LNCaP clone FGC (cell line): ENCODE data around the gene NCK2.

ENCODE experiments used
- DNase-seq: peaks from one replicate; pipeline ENCODE4 v3.0.0-alpha.2; 2011; ENCODE audit warnings: low read depth
- H3K4me3 ChIP-seq: 2 replicates; pipeline ENCODE4 v1.5.1; 2011; ENCODE audit warnings: mild to moderate bottlenecking, low read depth, low read length, control low read depth
- TF ChIP-seq, protein P1 (sequence below): IDR thresholded peaks from 2 replicates; pipeline ENCODE4 v1.5.1; 2012; ENCODE audit warnings: mild to moderate bottlenecking; ENCODE audit not compliant: control insufficient read depth, insufficient read depth; ENCODE audit errors: extremely low read depth

NCK2 gene

DNA sequence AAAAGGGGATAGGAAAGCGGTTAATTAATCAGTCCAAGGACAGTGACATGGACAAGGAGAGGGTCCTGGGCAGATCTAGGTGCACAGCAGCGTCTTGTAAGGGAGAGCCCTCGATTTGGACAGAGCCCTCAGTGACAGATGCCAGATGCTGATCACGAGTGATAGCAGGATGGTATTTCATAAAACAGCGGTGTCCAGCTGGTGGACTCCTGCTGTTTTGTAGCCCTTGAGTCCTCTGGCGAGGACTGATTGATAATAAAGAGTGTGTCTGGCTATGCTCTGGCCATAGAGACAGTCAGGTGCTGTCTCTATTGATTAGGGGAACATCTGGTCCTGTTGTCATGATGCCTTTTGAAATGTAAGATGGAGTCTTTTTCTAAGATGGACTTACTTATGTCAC is 180.7 kb downstream of the NCK2 start:
- no peak for DNase-seq
- H3K4me3 ChIP-seq = no peak overlapping the region
- TF ChIP-seq, protein P1, sequence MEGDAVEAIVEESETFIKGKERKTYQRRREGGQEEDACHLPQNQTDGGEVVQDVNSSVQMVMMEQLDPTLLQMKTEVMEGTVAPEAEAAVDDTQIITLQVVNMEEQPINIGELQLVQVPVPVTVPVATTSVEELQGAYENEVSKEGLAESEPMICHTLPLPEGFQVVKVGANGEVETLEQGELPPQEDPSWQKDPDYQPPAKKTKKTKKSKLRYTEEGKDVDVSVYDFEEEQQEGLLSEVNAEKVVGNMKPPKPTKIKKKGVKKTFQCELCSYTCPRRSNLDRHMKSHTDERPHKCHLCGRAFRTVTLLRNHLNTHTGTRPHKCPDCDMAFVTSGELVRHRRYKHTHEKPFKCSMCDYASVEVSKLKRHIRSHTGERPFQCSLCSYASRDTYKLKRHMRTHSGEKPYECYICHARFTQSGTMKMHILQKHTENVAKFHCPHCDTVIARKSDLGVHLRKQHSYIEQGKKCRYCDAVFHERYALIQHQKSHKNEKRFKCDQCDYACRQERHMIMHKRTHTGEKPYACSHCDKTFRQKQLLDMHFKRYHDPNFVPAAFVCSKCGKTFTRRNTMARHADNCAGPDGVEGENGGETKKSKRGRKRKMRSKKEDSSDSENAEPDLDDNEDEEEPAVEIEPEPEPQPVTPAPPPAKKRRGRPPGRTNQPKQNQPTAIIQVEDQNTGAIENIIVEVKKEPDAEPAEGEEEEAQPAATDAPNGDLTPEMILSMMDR = no peak

DNA sequence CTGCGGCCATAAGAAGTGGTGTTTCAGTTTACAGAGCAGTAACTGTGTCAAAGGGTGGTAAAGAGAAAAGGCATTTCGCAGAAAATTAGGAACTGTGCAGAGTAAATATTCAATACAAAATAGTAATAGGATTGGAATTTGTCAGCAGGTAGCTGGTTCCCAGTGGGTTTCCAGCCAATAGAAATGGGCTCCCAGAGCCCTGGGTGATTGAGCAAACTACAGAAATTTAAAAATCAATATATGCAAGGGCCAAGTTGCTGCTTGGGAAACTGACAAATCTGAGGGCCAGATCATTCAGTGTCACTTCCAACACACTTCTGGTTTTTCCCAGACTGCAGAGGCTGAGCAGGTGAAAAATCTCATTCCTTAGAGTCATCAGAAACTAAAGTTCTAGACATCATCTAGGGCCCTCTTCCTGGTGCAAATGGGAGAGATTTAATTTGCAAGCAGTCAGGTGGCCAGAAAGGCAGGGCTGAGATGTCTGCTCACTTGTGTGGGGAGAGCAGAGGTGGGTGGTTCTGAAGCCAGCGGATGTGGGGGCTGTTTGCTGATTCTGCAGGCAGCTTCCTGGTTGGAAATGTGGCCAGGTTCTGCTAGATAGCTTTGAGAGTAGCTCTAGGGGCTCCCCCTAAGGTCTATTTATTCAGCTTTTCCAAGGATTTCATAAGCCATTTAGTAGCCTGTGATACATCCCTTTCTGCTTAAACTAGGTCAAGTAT is 182.4 kb downstream of the NCK2 start:
- DNase-seq = no peak
- no peak overlapping the region for H3K4me3 ChIP-seq
- TF ChIP-seq, protein P1 = no peak

DNA sequence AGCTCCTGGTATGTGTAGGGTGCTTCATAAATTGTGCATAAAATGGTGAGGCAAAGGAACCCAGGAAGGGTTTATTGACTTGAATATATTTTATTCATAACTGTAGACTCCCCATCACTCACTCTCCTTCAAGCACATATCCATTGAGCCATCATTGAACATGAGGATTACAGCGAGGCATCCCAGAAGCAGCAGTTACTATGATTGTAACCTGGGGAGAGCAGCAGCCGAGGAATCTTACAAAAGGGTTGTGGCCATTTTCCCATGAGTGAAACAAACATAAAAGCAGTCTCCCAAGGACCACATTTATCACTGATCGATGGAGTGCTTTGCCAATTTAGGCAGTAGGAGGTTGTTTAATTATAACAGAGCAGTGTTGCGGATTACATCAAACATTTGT is 183.4 kb downstream of the NCK2 start:
- TF ChIP-seq, protein P1 = no peak
- no peak overlapping the region for H3K4me3 ChIP-seq
- DNase-seq = no peak

DNA sequence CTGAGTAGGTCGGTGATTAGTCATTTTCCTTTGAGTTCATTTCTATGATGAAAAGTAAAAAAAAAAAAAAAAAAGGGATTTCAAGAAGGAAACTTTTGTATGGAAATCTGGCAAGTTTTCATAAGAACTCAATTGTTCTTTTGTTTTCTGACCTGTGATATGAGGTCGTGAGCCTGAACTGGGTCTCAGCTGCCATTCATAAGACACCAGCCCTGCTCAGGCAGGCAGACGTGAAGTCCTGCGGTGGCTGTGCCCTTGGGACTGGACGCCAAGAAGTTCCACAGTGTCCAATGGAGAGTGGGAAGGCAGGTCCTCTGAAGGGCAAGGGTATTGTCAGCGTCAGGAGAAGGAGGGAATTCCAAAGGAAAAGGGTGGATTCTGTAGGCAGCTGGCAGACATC is 183.9 kb downstream of the NCK2 start:
- TF ChIP-seq, protein P1 = no peak
- no peak overlapping the region for H3K4me3 ChIP-seq
- no peak for DNase-seq

DNA sequence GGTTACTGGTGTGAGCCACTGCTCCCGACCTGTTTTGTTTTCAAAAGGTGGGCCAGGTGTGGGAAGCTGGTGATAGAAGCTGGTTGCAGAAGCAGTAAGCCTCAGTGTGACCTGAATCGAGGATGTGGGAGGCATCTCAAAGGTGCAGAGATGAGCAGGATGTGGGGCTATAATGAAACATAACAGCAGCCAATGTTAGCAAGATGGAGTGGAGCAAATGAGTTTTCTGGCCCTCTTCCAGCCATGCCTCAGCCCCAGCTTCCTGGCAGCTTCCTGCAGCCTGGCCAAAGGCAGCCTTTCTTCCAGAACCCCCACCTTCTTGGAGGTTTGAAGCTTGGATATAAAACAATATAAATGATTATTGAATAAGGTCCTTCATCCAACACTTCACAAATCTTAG is 184.8 kb downstream of the NCK2 start:
- no peak for DNase-seq
- H3K4me3 ChIP-seq = no peak overlapping the region
- TF ChIP-seq, protein P1 = no peak

DNA sequence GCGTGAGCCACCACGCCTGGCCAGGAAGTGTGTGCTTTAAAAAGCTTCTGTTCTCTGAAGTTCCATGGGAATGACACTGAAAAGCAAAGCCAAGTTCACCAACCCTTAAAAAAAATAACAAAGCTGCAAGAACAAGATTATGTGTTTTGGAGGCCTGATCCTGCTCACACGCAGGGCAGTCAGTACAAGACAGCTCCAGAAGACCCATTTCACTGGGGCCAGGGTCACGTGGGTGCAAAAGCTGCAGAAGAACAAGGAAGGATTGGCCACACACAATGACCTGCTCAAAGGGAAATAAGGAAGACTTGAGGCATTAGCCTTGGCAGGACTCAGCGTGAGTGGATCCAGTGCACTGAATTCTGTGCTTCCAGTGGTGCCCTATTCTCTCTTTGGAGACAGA is 187.9 kb downstream of the NCK2 start:
- TF ChIP-seq, protein P1 = no peak
- DNase-seq = no peak
- no peak overlapping the region for H3K4me3 ChIP-seq

DNA sequence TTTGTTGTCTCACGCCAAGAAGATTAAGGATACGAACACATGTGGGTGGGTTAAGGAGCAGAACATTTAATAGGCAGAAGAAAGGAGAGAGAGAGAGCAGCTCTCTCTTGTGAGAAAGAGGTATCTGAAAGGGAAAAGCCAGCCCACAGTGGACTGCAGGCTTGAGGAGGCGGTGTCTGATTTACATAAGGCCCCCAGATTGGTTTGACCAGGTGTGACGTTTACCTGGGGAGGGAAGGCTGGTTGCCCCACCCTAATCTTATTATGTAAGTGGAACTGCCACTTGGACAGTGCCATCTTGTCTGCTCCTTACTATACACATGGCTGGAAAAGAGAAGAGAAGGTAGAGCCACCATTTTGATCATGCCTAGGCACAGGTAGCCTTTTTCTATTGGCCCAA is 189.2 kb downstream of the NCK2 start:
- DNase-seq = no peak
- TF ChIP-seq, protein P1 = no peak
- H3K4me3 ChIP-seq = no peak overlapping the region
